ENCODE measurements around the gene PCDH8.

DNA sequence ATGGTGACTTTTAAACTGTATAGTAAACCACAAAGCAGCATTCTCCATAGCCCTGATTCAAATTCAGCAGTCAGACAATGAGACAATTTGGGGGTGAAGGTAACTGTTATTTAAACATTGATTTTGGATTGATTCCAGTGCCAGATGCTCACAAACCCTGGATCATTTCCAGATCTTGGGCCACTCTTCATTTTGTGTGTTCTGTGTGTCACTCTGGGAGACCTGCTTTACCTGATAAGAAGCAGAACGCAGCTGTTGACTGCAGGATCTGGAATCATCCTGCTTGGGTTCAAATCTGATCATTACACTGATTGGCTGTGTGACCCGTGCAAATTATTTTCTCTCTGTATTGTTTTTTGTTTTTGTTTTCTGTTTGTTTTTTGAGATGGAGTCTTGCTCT, 4.0 kb upstream of the PCDH8 start:
- TF ChIP-seq, protein P1, sequence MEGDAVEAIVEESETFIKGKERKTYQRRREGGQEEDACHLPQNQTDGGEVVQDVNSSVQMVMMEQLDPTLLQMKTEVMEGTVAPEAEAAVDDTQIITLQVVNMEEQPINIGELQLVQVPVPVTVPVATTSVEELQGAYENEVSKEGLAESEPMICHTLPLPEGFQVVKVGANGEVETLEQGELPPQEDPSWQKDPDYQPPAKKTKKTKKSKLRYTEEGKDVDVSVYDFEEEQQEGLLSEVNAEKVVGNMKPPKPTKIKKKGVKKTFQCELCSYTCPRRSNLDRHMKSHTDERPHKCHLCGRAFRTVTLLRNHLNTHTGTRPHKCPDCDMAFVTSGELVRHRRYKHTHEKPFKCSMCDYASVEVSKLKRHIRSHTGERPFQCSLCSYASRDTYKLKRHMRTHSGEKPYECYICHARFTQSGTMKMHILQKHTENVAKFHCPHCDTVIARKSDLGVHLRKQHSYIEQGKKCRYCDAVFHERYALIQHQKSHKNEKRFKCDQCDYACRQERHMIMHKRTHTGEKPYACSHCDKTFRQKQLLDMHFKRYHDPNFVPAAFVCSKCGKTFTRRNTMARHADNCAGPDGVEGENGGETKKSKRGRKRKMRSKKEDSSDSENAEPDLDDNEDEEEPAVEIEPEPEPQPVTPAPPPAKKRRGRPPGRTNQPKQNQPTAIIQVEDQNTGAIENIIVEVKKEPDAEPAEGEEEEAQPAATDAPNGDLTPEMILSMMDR (conservative IDR thresholded peaks at IDR 0.05 in 1 of 2, IDR thresholded peaks at IDR 0.05 in 1 of 2; ENCODE audit: low read depth in 1 of 2, low read length in 2 of 2): no peak
- no peak for TF ChIP-seq EZH2 (IDR thresholded peaks at IDR 0.05; ENCODE audit: low read length, missing control alignments)
